HEK293 (cell line): ENCODE data around the gene PIGP.
A peak's percentile ranks its signal among the peaks of the same experiment; 100 is the strongest.

Experiments
- EGR2 ChIP-seq: fragments of 450-650 bp; formaldehyde crosslinking; IDR thresholded peaks from 2 replicates; pipeline ENCODE4 v1.5.1; 2016; ENCODE audit warnings: low read depth, missing biosample characterization, missing genetic modification characterization
- KLF16 ChIP-seq: fragments of 450-650 bp; formaldehyde crosslinking; IDR thresholded peaks from 2 replicates; pipeline ENCODE4 v1.5.1; 2017; ENCODE audit warnings: missing biosample characterization, missing genetic modification characterization
- KLF9 ChIP-seq: fragments of 450-650 bp; formaldehyde crosslinking; IDR thresholded peaks from 2 replicates; pipeline ENCODE4 v1.5.1; 2016; ENCODE audit warnings: missing biosample characterization, missing genetic modification characterization, low read depth
- MZF1 ChIP-seq: fragments of 450-650 bp; formaldehyde crosslinking; IDR thresholded peaks from 2 replicates; pipeline ENCODE4 v1.5.1; 2017; ENCODE audit warnings: missing biosample characterization, missing genetic modification characterization, borderline replicate concordance
- PRDM1 ChIP-seq: fragments of 450-650 bp; formaldehyde crosslinking; IDR thresholded peaks from 2 replicates; pipeline ENCODE4; 2016; ENCODE audit warnings: missing biosample characterization, missing genetic modification characterization
- SALL2 ChIP-seq: fragments of 450-650 bp; formaldehyde crosslinking; IDR thresholded peaks from 2 replicates; pipeline ENCODE4 v1.5.0; 2017; ENCODE audit warnings: missing biosample characterization, mild to moderate bottlenecking, missing genetic modification characterization, borderline replicate concordance
- SCRT2 ChIP-seq: fragments of 450-650 bp; formaldehyde crosslinking; IDR thresholded peaks from 2 replicates; pipeline ENCODE4 v1.5.1; 2016; ENCODE audit warnings: missing biosample characterization, missing genetic modification characterization
- SP2 ChIP-seq: fragments of 450-650 bp; formaldehyde crosslinking; IDR thresholded peaks from 2 replicates; pipeline ENCODE4 v1.5.1; 2016; ENCODE audit warnings: missing biosample characterization, missing genetic modification characterization
- ZBTB44 ChIP-seq: fragments of 450-650 bp; IDR thresholded peaks from 2 replicates; pipeline ENCODE4 v1.5.1; 2018; ENCODE audit warnings: missing biosample characterization, mild to moderate bottlenecking, missing genetic modification characterization
- ZBTB48 ChIP-seq: fragments of 450-650 bp; formaldehyde crosslinking; IDR thresholded peaks from 2 replicates; pipeline ENCODE4 v1.5.1; 2016; ENCODE audit warnings: missing biosample characterization, missing genetic modification characterization
- ZIC2 ChIP-seq: fragments of 450-650 bp; formaldehyde crosslinking; IDR thresholded peaks from 2 replicates; pipeline ENCODE4 v1.5.1; 2016; ENCODE audit warnings: missing biosample characterization, missing genetic modification characterization
- ZNF112 ChIP-seq: fragments of 450-650 bp; formaldehyde crosslinking; IDR thresholded peaks from 2 replicates; pipeline ENCODE4 v1.5.0; 2017; ENCODE audit warnings: missing biosample characterization, missing genetic modification characterization
- ZNF133 ChIP-seq: fragments of 450-650 bp; formaldehyde crosslinking; IDR thresholded peaks from 2 replicates; pipeline ENCODE4 v1.5.1; 2016; ENCODE audit warnings: missing biosample characterization, missing genetic modification characterization
- ZNF16 ChIP-seq: fragments of 450-650 bp; formaldehyde crosslinking; IDR thresholded peaks from 2 replicates; pipeline ENCODE4 v1.5.1; 2016; ENCODE audit warnings: low read depth, missing biosample characterization, missing genetic modification characterization
- ZNF184 ChIP-seq: fragments of 450-650 bp; IDR thresholded peaks from 2 replicates; pipeline ENCODE4 v1.5.1; 2018; ENCODE audit warnings: missing biosample characterization, mild to moderate bottlenecking, missing genetic modification characterization
- ZNF366 ChIP-seq: fragments of 450-650 bp; formaldehyde crosslinking; conservative IDR thresholded peaks from 2 replicates; pipeline ENCODE4 v1.5.1; 2016; ENCODE audit warnings: missing biosample characterization, missing genetic modification characterization
- ZNF449 ChIP-seq: fragments of 450-650 bp; formaldehyde crosslinking; IDR thresholded peaks from 2 replicates; pipeline ENCODE4 v1.5.1; 2017; ENCODE audit warnings: missing biosample characterization, mild to moderate bottlenecking, missing genetic modification characterization, moderate library complexity
- ZNF513 ChIP-seq: fragments of 450-650 bp; IDR thresholded peaks from 2 replicates; pipeline ENCODE4 v1.5.1; 2018; ENCODE audit warnings: missing biosample characterization, missing genetic modification characterization
- ZNF521 ChIP-seq: fragments of 450-650 bp; formaldehyde crosslinking; IDR thresholded peaks from 2 replicates; pipeline ENCODE4 v1.5.1; 2017; ENCODE audit warnings: missing biosample characterization, mild to moderate bottlenecking, missing genetic modification characterization
- ZNF555 ChIP-seq: fragments of 450-650 bp; formaldehyde crosslinking; conservative IDR thresholded peaks from 2 replicates; pipeline ENCODE4 v1.5.1; 2017; ENCODE audit warnings: missing biosample characterization, mild to moderate bottlenecking, missing genetic modification characterization, inconsistent platforms
- ZNF561 ChIP-seq: fragments of 450-650 bp; IDR thresholded peaks from 2 replicates; pipeline ENCODE4 v1.5.1; 2018; ENCODE audit warnings: missing biosample characterization, missing genetic modification characterization, borderline replicate concordance
- ZNF623 ChIP-seq: fragments of 450-650 bp; formaldehyde crosslinking; IDR thresholded peaks from 2 replicates; pipeline ENCODE4 v1.5.1; 2016; ENCODE audit warnings: missing biosample characterization, missing genetic modification characterization
- ZNF670 ChIP-seq: fragments of 450-650 bp; formaldehyde crosslinking; IDR thresholded peaks from 2 replicates; pipeline ENCODE4 v1.5.1; 2016; ENCODE audit warnings: missing biosample characterization, missing genetic modification characterization, low read depth
- TF ChIP-seq, protein P1 (sequence below): fragments of 450-650 bp; formaldehyde crosslinking; IDR thresholded peaks from 2 replicates; pipeline ENCODE4 v1.5.1; 2016; ENCODE audit warnings: missing biosample characterization, missing genetic modification characterization
- TF ChIP-seq, protein P2 (sequence below): fragments of 450-650 bp; formaldehyde crosslinking; IDR thresholded peaks from 2 replicates; pipeline ENCODE4 v1.5.0; 2017; ENCODE audit warnings: missing biosample characterization, missing genetic modification characterization, borderline replicate concordance
- TF ChIP-seq, protein P3 (sequence below): fragments of 450-650 bp; formaldehyde crosslinking; IDR thresholded peaks from 2 replicates; pipeline ENCODE4 v1.5.1; 2017; ENCODE audit warnings: missing biosample characterization, missing genetic modification characterization

Gene PIGP

DNA sequence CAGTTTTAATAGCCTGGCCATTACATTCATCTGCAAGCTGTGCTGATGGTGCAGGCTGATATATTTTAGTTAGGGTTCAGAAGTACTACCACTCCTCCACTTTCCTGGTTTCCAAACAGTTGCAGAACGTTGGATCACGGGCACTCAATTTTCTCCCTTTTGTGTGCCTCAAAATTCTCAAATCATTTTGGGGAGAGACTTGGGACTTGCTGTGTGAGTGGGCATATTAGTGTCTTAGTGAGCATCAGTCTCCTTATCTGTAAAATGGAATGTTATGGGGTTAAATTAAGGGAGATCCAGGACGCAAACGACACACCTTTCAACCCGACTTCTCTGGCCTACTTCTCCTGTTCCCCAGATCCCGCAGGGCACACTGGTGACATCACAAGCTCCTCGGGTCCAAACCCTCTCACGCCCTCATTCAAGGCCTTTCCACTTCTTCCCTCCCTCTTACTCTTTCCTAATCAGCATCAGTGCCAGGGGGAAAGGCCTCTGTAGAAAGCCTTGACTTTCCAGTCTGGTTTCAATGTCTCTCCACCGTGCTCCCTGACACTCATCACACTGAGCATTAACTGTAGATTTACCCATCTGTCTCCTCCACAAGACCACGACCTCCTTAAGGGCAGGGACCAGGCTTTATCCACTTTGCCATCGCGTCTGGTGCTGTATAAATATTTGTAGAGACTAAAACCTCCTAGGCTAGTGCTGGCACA lies 1.2 kb downstream of the PIGP start (continued):
- no peak for TF ChIP-seq ZNF513 (tag by site-specific recombination)
- TF ChIP-seq ZBTB48 (tag by site-specific recombination): peak; percentile 57; the same call in 1 of the 2 replicates
- no peak for TF ChIP-seq ZNF184 (tag by site-specific recombination)
- TF ChIP-seq SALL2 (tag by site-specific recombination): no peak
- TF ChIP-seq SP2: peak; percentile 38
- peak; percentile 20; the same call in 1 of the 2 replicates for TF ChIP-seq KLF16
- no peak for TF ChIP-seq ZNF555
- no peak for TF ChIP-seq SCRT2 (tag by site-specific recombination)
- TF ChIP-seq ZBTB44: no peak
- TF ChIP-seq ZNF521: no peak
- no peak for TF ChIP-seq MZF1 (tag by site-specific recombination)
- TF ChIP-seq ZNF133 (tag by site-specific recombination): no peak
- TF ChIP-seq PRDM1 (tag by site-specific recombination): peak; percentile 97
- TF ChIP-seq ZNF670 (tag by site-specific recombination): no peak
- no peak for TF ChIP-seq ZNF561 (tag by site-specific recombination)
- TF ChIP-seq, protein P1, sequence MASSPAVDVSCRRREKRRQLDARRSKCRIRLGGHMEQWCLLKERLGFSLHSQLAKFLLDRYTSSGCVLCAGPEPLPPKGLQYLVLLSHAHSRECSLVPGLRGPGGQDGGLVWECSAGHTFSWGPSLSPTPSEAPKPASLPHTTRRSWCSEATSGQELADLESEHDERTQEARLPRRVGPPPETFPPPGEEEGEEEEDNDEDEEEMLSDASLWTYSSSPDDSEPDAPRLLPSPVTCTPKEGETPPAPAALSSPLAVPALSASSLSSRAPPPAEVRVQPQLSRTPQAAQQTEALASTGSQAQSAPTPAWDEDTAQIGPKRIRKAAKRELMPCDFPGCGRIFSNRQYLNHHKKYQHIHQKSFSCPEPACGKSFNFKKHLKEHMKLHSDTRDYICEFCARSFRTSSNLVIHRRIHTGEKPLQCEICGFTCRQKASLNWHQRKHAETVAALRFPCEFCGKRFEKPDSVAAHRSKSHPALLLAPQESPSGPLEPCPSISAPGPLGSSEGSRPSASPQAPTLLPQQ: no peak
- no peak for TF ChIP-seq ZNF112 (tag by site-specific recombination)
- TF ChIP-seq ZNF623 (tag by site-specific recombination): no peak
- no peak for TF ChIP-seq KLF9 (tag by site-specific recombination)
- TF ChIP-seq ZNF449 (tag by site-specific recombination): no peak
- TF ChIP-seq EGR2 (tag by site-specific recombination): 0 out of 2 replicates have a peak, but pooled peaks have one; percentile 13
- 0 out of 2 replicates have a peak, but pooled peaks have one; percentile 29 for TF ChIP-seq ZNF366 (tag by site-specific recombination)
- TF ChIP-seq, protein P2, sequence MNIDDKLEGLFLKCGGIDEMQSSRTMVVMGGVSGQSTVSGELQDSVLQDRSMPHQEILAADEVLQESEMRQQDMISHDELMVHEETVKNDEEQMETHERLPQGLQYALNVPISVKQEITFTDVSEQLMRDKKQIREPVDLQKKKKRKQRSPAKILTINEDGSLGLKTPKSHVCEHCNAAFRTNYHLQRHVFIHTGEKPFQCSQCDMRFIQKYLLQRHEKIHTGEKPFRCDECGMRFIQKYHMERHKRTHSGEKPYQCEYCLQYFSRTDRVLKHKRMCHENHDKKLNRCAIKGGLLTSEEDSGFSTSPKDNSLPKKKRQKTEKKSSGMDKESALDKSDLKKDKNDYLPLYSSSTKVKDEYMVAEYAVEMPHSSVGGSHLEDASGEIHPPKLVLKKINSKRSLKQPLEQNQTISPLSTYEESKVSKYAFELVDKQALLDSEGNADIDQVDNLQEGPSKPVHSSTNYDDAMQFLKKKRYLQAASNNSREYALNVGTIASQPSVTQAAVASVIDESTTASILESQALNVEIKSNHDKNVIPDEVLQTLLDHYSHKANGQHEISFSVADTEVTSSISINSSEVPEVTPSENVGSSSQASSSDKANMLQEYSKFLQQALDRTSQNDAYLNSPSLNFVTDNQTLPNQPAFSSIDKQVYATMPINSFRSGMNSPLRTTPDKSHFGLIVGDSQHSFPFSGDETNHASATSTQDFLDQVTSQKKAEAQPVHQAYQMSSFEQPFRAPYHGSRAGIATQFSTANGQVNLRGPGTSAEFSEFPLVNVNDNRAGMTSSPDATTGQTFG (tag by site-specific recombination): no peak
- TF ChIP-seq ZNF16: no peak
- TF ChIP-seq ZIC2 (tag by site-specific recombination): no peak
- TF ChIP-seq, protein P3, sequence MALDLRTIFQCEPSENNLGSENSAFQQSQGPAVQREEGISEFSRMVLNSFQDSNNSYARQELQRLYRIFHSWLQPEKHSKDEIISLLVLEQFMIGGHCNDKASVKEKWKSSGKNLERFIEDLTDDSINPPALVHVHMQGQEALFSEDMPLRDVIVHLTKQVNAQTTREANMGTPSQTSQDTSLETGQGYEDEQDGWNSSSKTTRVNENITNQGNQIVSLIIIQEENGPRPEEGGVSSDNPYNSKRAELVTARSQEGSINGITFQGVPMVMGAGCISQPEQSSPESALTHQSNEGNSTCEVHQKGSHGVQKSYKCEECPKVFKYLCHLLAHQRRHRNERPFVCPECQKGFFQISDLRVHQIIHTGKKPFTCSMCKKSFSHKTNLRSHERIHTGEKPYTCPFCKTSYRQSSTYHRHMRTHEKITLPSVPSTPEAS (tag by site-specific recombination): no peak
